CD4-positive, alpha-beta T cell treated with Interleukin-4 for 1 hour (primary cell): Measurements from ENCODE around the gene SLC35F6.
"Not testable (repeated sequence)": the region's sequence is repeated elsewhere in the genome, so short reads cannot be mapped to it uniquely, and the experiment has no call there.

ENCODE experiments used
- DNase-seq, 2 donors: peaks; one replicate each; pipeline ENCODE4 v3.0.0-alpha.2; 2020 to 2022

Gene SLC35F6

GRCh38 chr2:26758790-26759321, 5.2 kb upstream of the SLC35F6 start:
- no peak for DNase-seq

GRCh38 chr2:26759845-26760244, 4.2 kb upstream of the SLC35F6 start:
- no peak for DNase-seq

GRCh38 chr2:26760991-26761390, 3.1 kb upstream of the SLC35F6 start:
- not testable (repeated sequence) for DNase-seq

GRCh38 chr2:26763019-26763418, 1.1 kb upstream of the SLC35F6 start:
- DNase-seq = no peak

GRCh38 chr2:26764906-26765305, 822 bp downstream of the SLC35F6 start:
- no peak for DNase-seq

GRCh38 chr2:26765475-26766200, 1.6 kb downstream of the SLC35F6 start:
- DNase-seq = no peak

GRCh38 chr2:26767129-26767528, 3.0 kb downstream of the SLC35F6 start:
- no peak for DNase-seq

GRCh38 chr2:26767894-26768487, 3.9 kb downstream of the SLC35F6 start:
- DNase-seq = no peak

GRCh38 chr2:26768759-26769088, 4.6 kb downstream of the SLC35F6 start:
- DNase-seq = no peak

GRCh38 chr2:26769089-26769761, 5.1 kb downstream of the SLC35F6 start:
- DNase-seq = peak; percentile 38 to 78

GRCh38 chr2:26770986-26771586, 7.0 kb downstream of the SLC35F6 start:
- peak in 1 of 2 donors; percentile 38 for DNase-seq

- DNase-seq = peak; percentile 32 to 39
These were observed 8.2 kb downstream of the SLC35F6 start for GRCh38 chr2:26772064-26773001.

GRCh38 chr2:26776195-26776800, 12.2 kb downstream of the SLC35F6 start:
- no peak for DNase-seq

- DNase-seq = no peak
These were observed 14.0 kb downstream of the SLC35F6 start for GRCh38 chr2:26778098-26778497.

- DNase-seq = no peak
These were observed 14.4 kb downstream of the SLC35F6 start for GRCh38 chr2:26778507-26778906.

GRCh38 chr2:26780203-26780760, 16.2 kb downstream of the SLC35F6 start:
- no peak for DNase-seq

GRCh38 chr2:26782876-26783704, 19.0 kb downstream of the SLC35F6 start:
- no peak for DNase-seq

- DNase-seq = no peak
These were observed 20.6 kb downstream of the SLC35F6 start for GRCh38 chr2:26784570-26785234.

GRCh38 chr2:26785431-26786206, 21.5 kb downstream of the SLC35F6 start, which contains the start of gene CENPA:
Gene CENPA, plus strand, starts transcription at chr2:26786056. Its CDS starts 141 bp downstream, at chr2:26786197.
- peak; percentile 98 to 99 for DNase-seq
